Activated CD4-positive, alpha-beta T cell treated with anti-CD3 and anti-CD28 coated beads for 4 hours (primary cell): ENCODE measurements around the gene AUTS2.

ENCODE experiments used
- DNase-seq, 2 donors: peaks; one replicate each; pipeline ENCODE4 v3.0.0-alpha.2; 2020

AUTS2 gene

DNA sequence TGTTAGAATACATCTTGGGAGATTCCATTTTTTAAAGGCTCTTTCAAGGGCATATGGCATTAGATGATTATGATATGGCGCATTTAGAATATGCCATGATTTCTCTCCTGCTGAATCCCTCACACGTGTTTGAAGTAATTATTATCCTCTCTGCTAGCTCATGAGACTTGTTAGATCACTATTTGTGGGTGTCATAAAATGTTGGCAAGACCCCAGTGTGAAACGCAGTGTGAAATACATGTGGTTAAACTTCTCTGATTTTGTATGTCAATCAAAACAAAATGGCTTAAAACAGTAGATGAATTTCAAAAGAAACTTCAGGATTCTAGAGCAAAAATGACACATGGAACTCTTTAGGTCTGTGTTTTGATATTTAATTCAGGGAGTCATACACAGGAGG lies 560.8 kb downstream of the AUTS2 start:
- DNase-seq = no peak

DNA sequence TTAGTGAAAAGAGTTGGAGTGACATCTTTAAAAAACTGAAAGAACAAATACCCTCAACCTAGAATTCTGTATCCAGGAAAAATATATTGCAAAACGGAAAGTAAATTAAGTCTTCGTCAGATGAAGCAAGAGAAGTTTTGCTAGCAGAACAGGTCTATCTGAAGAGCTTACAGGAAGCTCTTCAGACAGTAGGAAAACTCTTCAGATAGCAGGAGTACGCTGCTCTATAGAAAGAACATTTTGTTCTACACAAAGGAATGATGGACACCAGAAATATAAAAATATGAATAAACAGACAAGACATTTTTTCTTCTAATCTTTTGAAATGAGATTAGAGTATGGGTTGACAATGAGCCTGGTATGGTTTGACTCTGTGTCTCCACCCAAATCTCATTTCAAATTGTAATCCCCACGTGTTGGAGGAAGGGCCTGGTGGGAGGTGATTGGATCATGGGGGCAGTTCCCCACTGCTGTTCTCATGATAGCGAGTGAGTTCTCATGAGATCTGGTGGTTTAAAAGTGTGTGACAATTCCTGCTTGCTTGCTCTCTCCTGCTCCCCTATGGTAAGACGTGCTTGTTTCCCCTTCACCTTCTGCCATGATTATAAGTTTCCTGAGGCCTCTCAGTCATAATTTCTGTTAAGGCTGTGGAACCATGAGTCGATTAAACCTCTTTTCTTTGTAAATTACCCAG lies 567.3 kb downstream of the AUTS2 start:
- DNase-seq = no peak

DNA sequence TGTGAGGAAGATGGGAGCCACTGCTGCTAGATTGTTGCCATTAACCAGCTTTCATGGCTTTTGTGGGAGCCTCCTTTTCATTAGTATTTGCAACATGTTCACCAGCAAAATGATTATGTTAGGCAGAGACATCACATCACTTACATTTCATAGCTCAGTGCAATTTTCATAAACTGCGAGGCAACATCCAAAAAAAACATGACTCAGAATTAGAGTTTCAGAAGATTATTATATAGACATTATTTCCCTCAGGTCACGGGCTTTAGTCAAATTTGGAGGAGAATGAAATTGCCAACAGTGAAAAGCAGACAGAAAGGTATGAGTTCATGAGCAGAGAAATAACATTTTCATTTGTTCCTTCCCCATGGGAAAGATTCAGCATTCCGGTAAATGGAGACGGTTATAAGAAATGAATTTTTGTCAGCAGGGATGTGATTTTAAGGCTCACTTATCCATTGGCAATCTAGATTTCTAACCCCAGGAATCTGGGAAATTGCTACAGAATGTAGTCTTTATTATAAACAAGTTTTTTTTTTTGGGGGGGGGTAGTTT lies 573.2 kb downstream of the AUTS2 start:
- no peak for DNase-seq

DNA sequence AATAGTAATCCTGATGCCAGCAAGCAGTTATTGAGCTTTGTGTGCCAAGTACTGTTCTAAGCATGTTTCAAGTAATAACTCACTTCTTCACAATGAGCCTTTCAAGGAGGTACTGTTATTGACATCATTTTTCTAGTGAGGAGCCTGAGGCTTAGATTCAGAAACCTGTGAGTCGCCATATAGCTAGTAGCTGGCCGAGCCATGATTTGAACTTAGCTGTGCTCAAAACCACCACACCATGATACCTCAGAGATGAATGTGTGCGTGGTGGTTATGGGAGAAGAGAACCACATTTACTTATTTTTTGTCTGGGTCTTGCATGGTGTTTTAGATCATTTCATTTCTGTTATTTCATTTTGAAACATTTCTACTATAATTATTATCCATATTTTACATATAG lies 578.9 kb downstream of the AUTS2 start:
- DNase-seq = no peak

DNA sequence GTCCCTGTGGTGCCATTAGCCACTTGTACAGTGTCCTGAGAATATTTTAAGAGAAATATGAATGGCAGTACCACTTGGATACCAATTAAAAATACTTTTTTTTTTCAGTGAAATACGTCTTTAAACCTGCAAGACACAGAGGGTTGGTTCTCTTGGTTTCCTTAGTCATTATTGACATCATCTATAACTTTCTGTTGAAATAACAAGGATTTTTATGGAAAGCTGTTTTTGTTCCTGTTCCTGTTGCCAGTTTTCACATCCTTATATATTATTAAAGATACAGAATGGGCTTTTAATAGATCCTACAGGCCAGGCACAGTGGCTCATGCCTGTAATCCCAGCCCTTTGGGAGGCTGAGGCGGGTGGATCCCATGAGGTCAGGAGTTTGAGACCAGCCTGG lies 579.9 kb downstream of the AUTS2 start:
- no peak for DNase-seq

DNA sequence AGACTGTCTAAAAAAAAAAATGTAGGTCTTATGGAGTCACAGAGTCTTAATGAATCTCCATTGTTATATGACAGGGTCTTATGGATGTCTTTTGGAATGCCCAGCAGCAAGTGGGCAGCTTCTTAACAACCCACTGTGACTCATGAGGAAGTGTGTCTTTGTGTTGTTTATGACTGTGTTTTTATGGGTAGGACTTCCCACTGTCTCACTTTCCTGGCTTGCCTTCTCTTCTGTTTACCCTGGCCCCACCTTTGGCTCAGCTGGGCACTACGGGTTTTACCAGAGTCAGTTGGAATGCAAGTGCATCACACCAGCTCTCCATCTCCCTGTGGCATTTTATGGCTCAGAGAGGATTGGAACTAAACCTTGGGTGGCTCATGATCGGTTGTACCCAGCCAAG lies 580.5 kb downstream of the AUTS2 start:
- no peak for DNase-seq

DNA sequence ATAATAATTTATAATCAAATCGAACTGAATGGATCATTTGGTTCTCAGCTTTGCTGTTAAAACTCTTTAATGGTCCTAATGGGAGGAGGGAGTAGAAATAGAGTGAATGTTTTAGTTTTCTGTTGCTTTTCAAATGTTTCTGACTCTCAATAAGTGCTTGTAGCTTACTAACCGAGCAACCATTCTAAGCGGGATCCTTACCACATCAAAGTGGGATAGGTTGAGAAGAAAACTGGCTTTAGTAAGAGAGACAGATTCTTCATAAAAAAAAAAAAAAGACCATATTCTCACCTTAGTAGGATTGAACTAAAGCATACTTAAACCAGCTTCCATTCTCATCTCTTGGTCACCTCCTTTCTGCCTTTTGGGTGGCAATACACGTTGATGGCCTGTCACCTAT lies 584.2 kb downstream of the AUTS2 start:
- no peak for DNase-seq

DNA sequence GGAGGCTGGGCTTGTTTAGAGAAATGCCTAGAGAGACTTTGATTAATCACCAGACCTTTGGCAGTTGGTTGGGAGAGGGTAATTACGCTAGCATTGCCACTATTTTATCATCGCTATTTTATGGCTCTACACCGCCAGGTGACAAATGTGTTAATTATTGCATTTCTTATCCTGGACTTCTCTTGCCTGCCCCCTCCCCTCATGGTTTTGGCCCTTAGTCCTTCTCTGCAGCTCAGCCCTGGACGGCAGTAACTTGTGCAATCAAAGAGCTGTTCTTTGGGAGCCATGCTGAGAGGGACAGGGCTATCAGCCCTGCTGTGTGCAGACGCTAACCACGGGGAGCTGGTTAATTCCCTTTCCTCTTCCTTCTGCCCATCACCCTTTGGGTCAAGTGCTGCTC lies 585.0 kb downstream of the AUTS2 start:
- no peak for DNase-seq

DNA sequence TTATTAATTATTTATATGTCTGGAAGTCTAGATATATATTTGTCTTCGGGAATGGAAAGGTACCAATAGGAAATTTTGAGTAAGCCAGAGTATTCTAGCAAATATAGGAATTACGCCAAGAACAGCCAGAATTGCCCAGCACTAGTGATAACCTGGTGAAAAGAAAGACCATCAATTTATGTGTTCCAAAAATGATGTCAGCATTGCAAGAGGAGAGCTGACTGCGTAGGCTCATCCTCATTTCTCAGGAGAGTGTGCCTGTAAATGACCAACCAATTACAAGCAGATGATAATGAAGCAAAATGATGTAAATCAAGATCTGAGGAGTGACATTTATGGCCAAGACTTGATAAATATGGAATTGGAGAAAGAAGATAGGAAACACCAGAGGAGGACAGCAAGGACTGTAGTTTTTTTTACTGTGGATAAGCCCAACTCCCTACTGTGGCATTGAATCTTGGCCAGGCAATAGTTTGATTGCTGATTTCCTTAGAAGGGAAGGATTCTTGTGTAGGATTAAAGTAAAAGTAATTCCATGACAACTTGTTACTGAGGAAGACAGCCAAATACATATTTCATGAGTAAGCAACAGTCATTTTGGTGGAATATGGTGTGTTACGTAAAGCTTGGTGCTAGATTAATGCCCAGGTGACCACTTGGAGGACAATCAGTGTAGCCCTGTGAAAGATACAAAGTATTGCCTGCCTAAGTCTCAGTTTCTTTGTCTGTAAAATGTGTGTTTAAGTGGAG lies 590.8 kb downstream of the AUTS2 start:
- DNase-seq = no peak

DNA sequence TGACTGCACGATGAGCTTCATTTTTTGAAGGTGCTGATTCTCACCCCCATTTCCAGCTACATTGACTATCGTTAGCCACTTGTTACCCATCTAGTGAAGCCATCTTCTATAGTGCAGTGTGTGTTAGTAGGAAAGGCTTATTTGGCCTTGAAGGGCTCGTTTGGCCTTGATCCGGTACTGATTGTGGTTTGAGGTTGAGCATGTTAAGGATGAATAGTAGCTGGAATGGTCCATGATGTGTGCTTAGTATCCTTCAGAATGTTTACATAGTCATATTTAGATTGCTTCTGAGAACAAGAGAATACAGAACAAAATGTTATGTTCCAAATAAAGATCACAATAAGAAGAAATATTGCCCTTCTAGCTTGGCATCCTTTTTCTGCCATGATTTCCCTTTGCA lies 591.5 kb downstream of the AUTS2 start:
- no peak for DNase-seq

DNA sequence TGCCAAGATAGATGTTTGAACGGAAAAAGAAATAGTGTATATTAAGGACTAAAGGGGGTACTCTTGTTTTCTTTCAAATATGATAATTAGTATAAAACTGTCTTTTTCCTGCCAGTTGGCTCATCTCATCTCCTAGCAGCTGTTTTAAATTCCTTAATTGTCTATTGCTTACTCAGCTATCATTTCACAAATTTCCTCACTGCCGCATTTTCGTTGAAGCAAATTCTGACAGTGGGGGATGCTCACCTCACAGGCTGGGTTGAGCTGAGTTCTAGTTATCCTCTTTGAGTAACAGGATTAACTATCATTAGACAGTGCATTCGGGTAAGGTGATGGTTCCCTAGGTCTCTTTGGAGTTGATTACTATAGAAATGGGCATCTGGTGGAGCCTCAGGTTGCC lies 592.0 kb downstream of the AUTS2 start:
- no peak for DNase-seq

DNA sequence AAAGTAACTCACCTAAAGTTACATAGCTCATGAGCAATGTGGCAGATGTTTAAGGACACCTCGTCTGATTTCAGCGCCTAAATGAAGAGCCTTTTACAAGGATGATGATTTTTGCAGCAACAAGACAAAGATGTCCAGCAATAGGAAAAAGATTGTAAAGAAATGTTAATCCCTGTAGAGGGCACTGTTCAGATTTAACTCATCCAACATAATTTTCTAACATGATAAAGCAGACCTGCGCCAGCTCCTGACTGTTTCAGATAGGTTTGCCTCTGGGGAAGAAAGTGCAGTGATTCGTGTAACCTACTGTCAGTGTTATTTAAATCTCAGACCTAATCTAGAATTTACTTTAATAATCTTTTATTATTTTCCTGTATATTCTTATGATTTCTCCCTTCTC lies 595.2 kb downstream of the AUTS2 start:
- DNase-seq = no peak

DNA sequence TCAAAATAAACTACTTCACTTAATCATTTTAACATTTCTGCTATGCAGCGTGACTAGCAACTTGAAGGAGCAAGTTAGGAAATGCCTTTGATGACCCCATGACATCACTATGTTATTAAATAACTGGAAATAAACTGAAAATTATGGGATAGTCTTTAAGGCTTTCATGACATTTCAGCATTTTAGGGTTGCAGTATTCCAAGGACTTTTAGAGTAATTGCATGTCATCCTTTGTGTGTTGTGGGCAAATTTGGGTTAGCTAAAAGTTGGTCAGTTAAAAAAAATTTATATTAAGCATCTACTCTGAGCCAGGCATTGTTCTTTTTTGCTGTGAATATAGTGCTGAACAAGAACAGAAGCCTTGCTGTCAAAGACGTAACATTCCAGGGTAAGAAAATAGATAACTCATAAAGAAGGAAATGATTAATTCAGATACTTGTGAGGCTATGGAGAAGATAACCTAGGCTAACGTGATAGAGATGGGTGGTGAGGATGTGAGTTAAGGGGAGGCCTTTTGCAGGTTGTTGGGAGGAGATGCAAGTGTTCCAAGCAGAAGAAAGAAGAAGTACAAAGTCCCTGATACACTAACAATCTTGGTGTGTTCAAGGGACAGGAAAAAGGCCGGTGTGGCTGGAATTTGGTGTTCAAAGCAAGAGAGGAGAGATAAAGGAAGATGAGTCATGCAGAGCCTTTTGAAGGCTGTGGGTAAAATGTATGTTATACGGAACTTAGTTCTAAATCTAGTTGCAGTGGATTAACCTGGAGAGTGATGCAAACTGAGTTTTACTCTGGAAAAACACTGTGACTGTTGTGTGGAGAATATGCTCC lies 610.2 kb downstream of the AUTS2 start:
- no peak for DNase-seq

DNA sequence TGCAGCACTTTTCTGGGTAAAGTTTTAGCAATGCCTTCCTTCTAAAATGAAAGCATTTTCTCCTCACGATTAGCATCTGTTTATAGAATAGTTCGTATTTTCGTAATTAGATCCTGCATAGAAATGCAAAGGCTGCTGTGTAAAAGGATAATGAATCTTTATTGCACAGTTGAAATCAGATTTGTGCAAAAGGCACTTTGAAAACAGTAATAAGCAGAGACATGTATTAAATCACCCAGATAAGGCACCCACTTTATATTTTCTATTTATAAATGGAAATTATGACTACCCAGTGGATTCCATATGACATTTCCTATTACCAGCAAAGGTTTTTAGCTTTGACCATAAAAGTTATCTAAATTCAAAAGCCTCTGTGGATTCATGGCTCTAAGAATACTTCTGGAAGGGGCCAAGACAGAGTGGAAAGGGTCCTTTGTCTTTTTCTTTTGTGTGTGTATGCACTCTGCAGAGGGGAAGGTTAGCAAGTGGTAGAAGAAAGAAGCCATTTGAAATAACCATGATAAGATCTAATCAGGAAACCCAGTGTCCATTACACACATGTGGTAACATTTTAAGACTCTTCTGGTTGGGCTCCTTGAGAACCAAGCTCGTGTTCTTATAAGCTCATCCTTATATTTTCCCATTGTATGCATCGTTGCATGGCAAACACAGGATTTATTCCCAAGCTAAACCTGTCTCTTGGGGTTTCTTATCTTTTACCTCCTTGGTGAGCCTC lies 612.1 kb downstream of the AUTS2 start:
- no peak for DNase-seq

DNA sequence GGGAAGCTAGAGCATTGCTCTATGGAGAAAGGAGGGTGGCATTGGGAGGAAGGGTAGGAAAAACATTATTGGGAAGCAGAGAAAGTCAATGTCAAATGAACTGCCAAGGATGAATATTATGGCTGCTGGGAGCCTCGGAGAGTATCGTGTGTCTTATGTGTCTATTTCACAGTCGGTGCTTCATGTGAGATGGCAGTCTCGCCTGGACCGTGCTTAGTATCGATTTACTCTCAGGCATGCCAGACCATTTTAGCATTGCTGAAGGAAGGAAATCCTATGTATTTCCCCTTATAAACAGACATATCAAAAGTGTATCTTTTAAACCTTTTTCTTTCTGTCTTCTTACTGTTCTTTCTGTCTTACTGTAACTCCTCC lies 612.6 kb downstream of the AUTS2 start:
- no peak for DNase-seq

DNA sequence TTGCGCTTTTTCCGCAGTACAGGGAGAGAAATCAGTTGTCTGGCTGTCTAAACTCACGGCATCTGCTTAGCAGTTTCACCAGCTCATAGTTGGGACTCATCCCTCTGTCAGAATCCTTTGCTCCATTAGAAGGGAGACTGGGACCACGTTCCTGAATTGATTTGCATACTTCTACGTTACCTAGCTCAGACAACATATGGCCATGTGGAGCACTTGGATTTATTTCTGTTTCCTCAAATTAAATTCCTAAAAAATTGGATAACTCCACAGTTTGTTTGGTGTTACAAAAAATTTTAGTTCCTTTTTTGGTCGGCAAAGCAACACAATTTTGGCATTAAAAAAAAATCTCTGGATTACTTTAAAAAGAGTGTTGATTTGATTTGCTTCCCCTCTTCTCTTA lies 614.0 kb downstream of the AUTS2 start:
- no peak for DNase-seq

DNA sequence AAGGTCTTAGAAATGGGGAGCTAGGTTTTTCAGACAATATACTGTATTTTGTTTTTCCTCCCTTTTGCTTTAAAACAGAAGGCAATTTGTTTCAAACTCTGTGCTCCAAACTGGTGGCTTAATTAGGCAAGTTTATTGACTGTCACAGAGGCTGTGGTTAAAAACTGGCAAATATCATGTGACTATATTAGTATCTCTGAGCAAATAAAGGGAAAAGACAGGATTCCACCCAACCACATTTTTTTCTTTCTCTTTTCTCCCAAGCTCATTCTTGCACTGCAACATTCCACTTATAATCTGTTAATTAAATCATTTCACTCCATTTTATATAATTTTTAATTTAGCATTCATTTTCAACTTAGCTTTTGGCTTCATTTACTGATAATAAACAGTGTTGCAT lies 615.8 kb downstream of the AUTS2 start:
- DNase-seq = no peak

DNA sequence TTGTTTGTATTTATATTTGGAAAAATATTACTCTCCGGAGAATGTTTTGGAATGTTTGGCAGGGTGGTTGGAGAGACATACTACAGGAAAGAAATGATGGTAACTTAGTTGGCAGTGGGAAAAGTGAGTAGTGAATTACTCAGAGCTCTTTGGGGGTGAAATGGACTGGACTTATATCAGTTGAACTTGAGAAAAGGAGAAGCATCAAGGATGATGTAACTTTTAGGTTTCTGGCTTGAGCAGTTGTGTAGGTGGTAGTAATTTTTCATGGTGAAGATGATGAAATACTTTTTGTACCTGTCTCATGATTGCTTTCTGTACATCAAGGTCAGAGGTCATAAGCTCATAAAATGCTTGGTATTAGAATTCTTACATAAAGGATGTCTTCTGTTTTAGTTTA lies 617.2 kb downstream of the AUTS2 start:
- no peak for DNase-seq

DNA sequence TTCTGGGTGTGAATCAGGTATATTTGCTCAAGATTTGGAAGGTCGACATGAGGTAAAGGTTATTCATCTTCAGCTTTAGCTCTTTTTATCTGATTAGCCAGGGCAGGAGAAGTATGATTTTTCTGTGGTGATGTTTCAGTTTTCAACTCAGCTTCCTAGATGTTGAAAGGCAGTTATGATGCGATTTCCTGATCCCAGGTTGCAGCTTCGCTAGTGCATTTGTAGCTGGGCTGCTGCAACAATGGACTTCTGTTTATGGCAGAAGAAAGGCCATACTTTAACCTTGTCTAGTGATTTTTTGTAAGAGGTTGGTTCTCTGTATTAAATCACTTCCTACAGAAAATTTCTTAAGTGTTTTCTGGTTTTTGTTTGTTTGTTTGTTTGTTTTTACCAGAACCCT lies 619.3 kb downstream of the AUTS2 start:
- no peak for DNase-seq

DNA sequence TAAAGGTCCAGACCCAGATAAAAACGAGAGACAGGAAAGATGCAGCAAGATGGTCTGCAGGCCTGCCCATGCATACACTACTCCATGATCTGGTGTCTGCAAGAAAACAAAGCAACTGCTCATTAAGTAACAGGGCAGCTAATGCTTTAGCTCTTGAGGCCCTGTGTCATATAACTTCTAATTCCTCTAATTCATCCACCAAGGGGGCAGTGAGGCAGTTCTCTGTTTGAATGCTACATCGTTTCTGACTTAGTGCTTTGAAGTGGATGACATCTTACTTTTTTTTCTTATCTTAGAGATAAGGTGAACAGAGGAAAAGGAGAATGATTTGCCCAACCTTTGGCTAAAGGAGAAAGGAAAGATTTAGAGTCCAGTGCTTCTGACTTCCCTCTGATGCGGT lies 619.7 kb downstream of the AUTS2 start:
- DNase-seq = no peak

DNA sequence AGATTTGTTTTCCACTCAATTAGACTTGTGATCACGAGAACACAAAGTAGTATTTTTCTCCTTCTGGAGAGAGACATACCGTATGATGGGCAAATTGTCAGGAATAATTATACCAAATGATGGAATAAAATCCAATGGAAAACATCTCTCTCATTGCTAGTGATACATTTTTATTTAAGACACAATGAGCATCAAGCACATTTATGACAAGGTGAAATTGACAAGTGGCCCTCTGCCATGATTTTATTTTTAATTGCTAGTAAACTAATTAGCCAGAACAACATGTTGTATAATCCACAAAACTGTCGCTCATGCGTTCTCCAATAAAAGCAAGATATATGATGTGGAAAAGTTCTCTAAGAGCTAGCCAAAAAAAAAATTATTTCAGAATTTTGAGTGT lies 620.8 kb downstream of the AUTS2 start:
- no peak for DNase-seq

DNA sequence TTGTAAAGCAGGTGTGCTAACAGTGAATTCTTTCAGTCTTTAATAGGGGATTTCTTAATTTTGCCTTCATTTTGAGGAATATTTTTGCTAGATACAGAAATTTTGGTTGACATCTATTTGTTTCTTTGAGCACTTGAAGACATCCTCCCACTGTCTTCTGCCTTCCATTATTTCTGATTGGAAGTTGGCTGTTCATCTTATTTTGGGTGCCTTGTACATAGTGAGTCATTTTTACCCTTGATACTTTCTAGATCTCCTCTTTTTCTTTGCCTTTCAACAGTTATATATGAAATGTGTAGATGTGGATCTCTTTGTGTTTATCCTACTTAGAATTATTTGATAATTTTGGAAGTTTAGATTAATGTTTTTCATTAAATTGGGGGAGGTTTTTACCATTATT lies 631.0 kb downstream of the AUTS2 start:
- DNase-seq = no peak

DNA sequence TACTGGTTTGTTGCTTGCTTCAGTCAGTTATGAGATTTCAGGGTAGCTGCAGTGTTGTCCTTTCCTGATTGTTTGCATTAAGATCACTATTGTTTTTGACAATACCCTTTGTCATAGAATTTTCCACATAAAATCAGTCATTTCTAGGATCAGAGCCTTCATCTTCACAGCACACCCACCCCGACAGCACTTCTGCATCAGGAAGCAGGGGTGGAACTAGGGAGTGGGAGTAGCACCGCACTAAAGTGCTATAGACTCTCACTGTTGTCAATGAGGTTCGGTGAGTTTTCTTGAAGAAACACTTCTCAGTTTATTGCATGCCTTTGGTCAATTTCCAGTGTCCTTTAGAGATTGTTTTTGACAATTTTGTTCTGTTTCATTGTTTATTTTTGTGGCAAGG lies 632.5 kb downstream of the AUTS2 start:
- DNase-seq = no peak
